HepG2 (cell line): ENCODE measurements around the gene SYCP2L. TPM values are rescaled to one million over a fixed set of nuclear protein-coding genes. Genes with fewer than 3 reads are reported as not detected.

Source experiments
- DNMT3B ChIP-seq: conservative IDR thresholded peaks from 2 replicates; pipeline ENCODE4 v1.6.1; 2016; ENCODE audit warnings: missing biosample characterization, control low read depth
- ELF3 ChIP-seq: IDR thresholded peaks from 2 replicates; pipeline ENCODE4 v1.6.1; 2016; ENCODE audit warnings: missing genetic modification reagents, missing compliant biosample characterization
- NPAS2 ChIP-seq: sonication (generic); formaldehyde crosslinking; IDR thresholded peaks from 2 replicates; pipeline ENCODE4 v1.8.0; 2022; ENCODE audit warnings: mild to moderate bottlenecking, missing genetic modification reagents, borderline replicate concordance
- NR2F2 ChIP-seq: IDR thresholded peaks from 2 replicates; pipeline ENCODE4 v1.6.1; 2012; ENCODE audit warnings: low read depth, inconsistent platforms, borderline replicate concordance
- SNRNP70 ChIP-seq: fragments of 200-400 bp; formaldehyde crosslinking; IDR thresholded peaks from 2 replicates; pipeline ENCODE4 v1.6.1; 2017; ENCODE audit warnings: mild to moderate bottlenecking, low read depth, low read length, moderate library complexity
- TRIM22 ChIP-seq: fragments of 450-650 bp; IDR thresholded peaks from 2 replicates; pipeline ENCODE4 v1.6.1; 2017
- ZBTB7A ChIP-seq: sonication (generic); formaldehyde crosslinking; IDR thresholded peaks from 2 replicates; pipeline ENCODE4 v1.8.0; 2022; ENCODE audit warnings: mild to moderate bottlenecking, missing genetic modification reagents
- ZNF143 ChIP-seq: sonication (generic); formaldehyde crosslinking; IDR thresholded peaks from 2 replicates; pipeline ENCODE4 v1.4.0; 2020; ENCODE audit warnings: missing genetic modification reagents
- ZNF160 ChIP-seq: sonication (generic); formaldehyde crosslinking; IDR thresholded peaks from 2 replicates; pipeline ENCODE4 v1.8.0; 2022; ENCODE audit warnings: mild to moderate bottlenecking, inconsistent platforms, missing genetic modification reagents
- ZNF496 ChIP-seq: sonication (generic); formaldehyde crosslinking; IDR thresholded peaks from 2 replicates; pipeline ENCODE4 v1.8.1; 2023; ENCODE audit warnings: mild to moderate bottlenecking, moderate library complexity, missing genetic modification reagents; ENCODE audit not compliant: insufficient replicate concordance
- polyA plus RNA-seq, 8 experiments: library from polyadenylated mRNA; depleted of rRNA in 3 of 8; stranded (reverse) in 7 of 8; unstranded in 1 of 8; fragments of >200 nt; fragmentation: Illumina TruSeq in 4 of 8; extraction: Trizol in 4 of 8; gene quantifications; 2 replicates each; pipeline versions ENCODE4 v1.2.1 to v1.2.3, GENCODE V29; 2011 to 2016; ENCODE audit warnings: low read depth in 4 of 8, missing spikeins in 1 of 8, mixed read lengths in 1 of 8; ENCODE audit not compliant: insufficient read depth in 1 of 8
- total RNA-seq, 5 experiments: library from RNA; depleted of rRNA; stranded (reverse); fragments of >200 nt; fragmentation: Illumina TruSeq; extraction: Trizol; gene quantifications; 2 replicates each; pipeline ENCODE4 v1.2.3, GENCODE V29; 2016; ENCODE audit warnings: low read depth in 1 of 5
- TF ChIP-seq, protein P1 (sequence below): sonication (generic); formaldehyde crosslinking; IDR thresholded peaks from 2 replicates; pipeline ENCODE4 v1.5.0; 2020; ENCODE audit warnings: mild to moderate bottlenecking, missing genetic modification reagents, borderline replicate concordance
- TF ChIP-seq, protein P2 (sequence below): sonication (generic); formaldehyde crosslinking; IDR thresholded peaks from 2 replicates; pipeline ENCODE4 v1.8.0; 2022; ENCODE audit warnings: missing genetic modification reagents, mild to moderate bottlenecking, borderline replicate concordance
- TF ChIP-seq, protein P3 (sequence below): sonication (generic); formaldehyde crosslinking; IDR thresholded peaks from 2 replicates; pipeline ENCODE4 v1.4.0; 2020; ENCODE audit warnings: missing genetic modification reagents; ENCODE audit errors: not compliant biosample characterization
- TF ChIP-seq, protein P4 (sequence below): sonication (generic); formaldehyde crosslinking; IDR thresholded peaks from 2 replicates; pipeline ENCODE4 v1.5.0; 2020; ENCODE audit warnings: missing genetic modification reagents
- TF ChIP-seq, protein P5 (sequence below): sonication (generic); formaldehyde crosslinking; conservative IDR thresholded peaks from 2 replicates; pipeline ENCODE4 v1.8.1; 2023; ENCODE audit warnings: missing genetic modification reagents

The SYCP2L gene
- total and polyA plus RNA-seq, 2 of the 13 experiments (the other 11 are each of a cell fraction or from before 2014, with no cell fraction given) = 0.22 to 0.54 TPM

GRCh38 chr6:11007715-11008608 lies 121.1 kb downstream of the SYCP2L start (continued):
- TF ChIP-seq, protein P1, sequence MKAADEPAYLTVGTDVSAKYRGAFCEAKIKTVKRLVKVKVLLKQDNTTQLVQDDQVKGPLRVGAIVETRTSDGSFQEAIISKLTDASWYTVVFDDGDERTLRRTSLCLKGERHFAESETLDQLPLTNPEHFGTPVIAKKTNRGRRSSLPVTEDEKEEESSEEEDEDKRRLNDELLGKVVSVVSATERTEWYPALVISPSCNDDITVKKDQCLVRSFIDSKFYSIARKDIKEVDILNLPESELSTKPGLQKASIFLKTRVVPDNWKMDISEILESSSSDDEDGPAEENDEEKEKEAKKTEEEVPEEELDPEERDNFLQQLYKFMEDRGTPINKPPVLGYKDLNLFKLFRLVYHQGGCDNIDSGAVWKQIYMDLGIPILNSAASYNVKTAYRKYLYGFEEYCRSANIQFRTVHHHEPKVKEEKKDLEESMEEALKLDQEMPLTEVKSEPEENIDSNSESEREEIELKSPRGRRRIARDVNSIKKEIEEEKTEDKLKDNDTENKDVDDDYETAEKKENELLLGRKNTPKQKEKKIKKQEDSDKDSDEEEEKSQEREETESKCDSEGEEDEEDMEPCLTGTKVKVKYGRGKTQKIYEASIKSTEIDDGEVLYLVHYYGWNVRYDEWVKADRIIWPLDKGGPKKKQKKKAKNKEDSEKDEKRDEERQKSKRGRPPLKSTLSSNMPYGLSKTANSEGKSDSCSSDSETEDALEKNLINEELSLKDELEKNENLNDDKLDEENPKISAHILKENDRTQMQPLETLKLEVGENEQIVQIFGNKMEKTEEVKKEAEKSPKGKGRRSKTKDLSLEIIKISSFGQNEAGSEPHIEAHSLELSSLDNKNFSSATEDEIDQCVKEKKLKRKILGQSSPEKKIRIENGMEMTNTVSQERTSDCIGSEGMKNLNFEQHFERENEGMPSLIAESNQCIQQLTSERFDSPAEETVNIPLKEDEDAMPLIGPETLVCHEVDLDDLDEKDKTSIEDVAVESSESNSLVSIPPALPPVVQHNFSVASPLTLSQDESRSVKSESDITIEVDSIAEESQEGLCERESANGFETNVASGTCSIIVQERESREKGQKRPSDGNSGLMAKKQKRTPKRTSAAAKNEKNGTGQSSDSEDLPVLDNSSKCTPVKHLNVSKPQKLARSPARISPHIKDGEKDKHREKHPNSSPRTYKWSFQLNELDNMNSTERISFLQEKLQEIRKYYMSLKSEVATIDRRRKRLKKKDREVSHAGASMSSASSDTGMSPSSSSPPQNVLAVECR = peak; percentile 51; the same call in 1 of the 2 replicates
- TF ChIP-seq NR2F2 = no peak
- TF ChIP-seq ZNF160 = no peak; the same call in 1 of the 2 replicates
- TF ChIP-seq ZNF496 (CRISPR knock-in tag) = no peak
- no peak for TF ChIP-seq TRIM22
- no peak for TF ChIP-seq ZNF143 (CRISPR knock-in tag)
- peak; percentile 31 for TF ChIP-seq DNMT3B
- no peak for TF ChIP-seq NPAS2 (CRISPR knock-in tag)
- TF ChIP-seq, protein P2, sequence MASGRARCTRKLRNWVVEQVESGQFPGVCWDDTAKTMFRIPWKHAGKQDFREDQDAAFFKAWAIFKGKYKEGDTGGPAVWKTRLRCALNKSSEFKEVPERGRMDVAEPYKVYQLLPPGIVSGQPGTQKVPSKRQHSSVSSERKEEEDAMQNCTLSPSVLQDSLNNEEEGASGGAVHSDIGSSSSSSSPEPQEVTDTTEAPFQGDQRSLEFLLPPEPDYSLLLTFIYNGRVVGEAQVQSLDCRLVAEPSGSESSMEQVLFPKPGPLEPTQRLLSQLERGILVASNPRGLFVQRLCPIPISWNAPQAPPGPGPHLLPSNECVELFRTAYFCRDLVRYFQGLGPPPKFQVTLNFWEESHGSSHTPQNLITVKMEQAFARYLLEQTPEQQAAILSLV (CRISPR knock-in tag) = no peak
- no peak for TF ChIP-seq SNRNP70
- peak; percentile 95 for TF ChIP-seq ZBTB7A
- TF ChIP-seq, protein P3, sequence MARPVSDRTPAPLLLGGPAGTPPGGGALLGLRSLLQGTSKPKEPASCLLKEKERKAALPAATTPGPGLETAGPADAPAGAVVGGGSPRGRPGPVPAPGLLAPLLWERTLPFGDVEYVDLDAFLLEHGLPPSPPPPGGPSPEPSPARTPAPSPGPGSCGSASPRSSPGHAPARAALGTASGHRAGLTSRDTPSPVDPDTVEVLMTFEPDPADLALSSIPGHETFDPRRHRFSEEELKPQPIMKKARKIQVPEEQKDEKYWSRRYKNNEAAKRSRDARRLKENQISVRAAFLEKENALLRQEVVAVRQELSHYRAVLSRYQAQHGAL = no peak
- TF ChIP-seq, protein P4, sequence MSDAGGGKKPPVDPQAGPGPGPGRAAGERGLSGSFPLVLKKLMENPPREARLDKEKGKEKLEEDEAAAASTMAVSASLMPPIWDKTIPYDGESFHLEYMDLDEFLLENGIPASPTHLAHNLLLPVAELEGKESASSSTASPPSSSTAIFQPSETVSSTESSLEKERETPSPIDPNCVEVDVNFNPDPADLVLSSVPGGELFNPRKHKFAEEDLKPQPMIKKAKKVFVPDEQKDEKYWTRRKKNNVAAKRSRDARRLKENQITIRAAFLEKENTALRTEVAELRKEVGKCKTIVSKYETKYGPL = no peak
- TF ChIP-seq ELF3 (CRISPR knock-in tag) = peak; percentile 86
- TF ChIP-seq, protein P5, sequence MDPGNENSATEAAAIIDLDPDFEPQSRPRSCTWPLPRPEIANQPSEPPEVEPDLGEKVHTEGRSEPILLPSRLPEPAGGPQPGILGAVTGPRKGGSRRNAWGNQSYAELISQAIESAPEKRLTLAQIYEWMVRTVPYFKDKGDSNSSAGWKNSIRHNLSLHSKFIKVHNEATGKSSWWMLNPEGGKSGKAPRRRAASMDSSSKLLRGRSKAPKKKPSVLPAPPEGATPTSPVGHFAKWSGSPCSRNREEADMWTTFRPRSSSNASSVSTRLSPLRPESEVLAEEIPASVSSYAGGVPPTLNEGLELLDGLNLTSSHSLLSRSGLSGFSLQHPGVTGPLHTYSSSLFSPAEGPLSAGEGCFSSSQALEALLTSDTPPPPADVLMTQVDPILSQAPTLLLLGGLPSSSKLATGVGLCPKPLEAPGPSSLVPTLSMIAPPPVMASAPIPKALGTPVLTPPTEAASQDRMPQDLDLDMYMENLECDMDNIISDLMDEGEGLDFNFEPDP (CRISPR knock-in tag) = 0 out of 2 replicates have a peak, but pooled peaks have one; percentile 31
